MCF 10A (cell line): Measurements from ENCODE around the gene AIG1. TPM values are rescaled to one million over a fixed set of nuclear protein-coding genes. Genes with fewer than 3 reads are reported as not detected.

Experiments used
- BruUV-seq: library from RNA; stranded (reverse); fragments of 400-500 nt; replicated peaks from 2 replicates; lab custom pipeline; 2021; lab: Mats Ljungman, UMichigan
- CTCF ChIA-PET: fragments of 300-600 bp; sonication (Branson Sonifier 250); formaldehyde crosslinking; extraction: SDS; loops from one replicate; lab custom pipeline; 2021; ENCODE audit warnings: antibody characterized with exemption, inconsistent platforms; lab: Yijun Ruan, JAX
- POLR2A ChIA-PET: fragments of 300-600, 350-650 bp; sonication (Branson Sonifier 250); formaldehyde crosslinking; extraction: SDS; loops from one replicate; lab custom pipeline; 2020; ENCODE audit warnings: antibody characterized with exemption, inconsistent platforms; lab: Yijun Ruan, JAX
- DNase-seq: peaks from one replicate; pipeline ENCODE4 v3.0.0-alpha.2; 2018; ENCODE audit not compliant: unreplicated experiment
- H3K27ac Mint-ChIP-seq: one replicate; pipeline ENCODE4 v1.8.0; 2022; ENCODE audit warnings: mild to moderate bottlenecking, low read depth, mixed read lengths; ENCODE audit not compliant: unreplicated experiment
- H3K27me3 Mint-ChIP-seq: one replicate; pipeline ENCODE4 v1.8.0; 2022; ENCODE audit warnings: mixed read lengths; ENCODE audit not compliant: insufficient read depth, unreplicated experiment
- H3K36me3 Mint-ChIP-seq: one replicate; pipeline ENCODE4 v1.8.0; 2022; ENCODE audit warnings: mild to moderate bottlenecking, moderate library complexity, mixed read lengths; ENCODE audit not compliant: insufficient read depth, unreplicated experiment
- H3K4me1 Mint-ChIP-seq: one replicate; pipeline ENCODE4 v1.8.0; 2022; ENCODE audit warnings: mixed read lengths; ENCODE audit not compliant: insufficient read depth, unreplicated experiment
- H3K4me3 Mint-ChIP-seq: one replicate; pipeline ENCODE4 v1.8.0; 2022; ENCODE audit warnings: mild to moderate bottlenecking, moderate library complexity, mixed read lengths; ENCODE audit not compliant: unreplicated experiment
- H3K9me3 Mint-ChIP-seq: one replicate; pipeline ENCODE4 v1.8.0; 2022; ENCODE audit warnings: mixed read lengths; ENCODE audit not compliant: unreplicated experiment
- intact Hi-C: fragments of 100-400 bp; cut with micrococcal nuclease; formaldehyde crosslinking; loops from 2 replicates; pipeline ENCODE4 v1.14.1; 2022
- total RNA-seq: library from RNA; stranded (reverse); gene quantifications from 2 replicates; pipeline ENCODE4 v1.2.3, GENCODE V29; 2022
- TF ChIP-seq, protein P1 (sequence below): fragments of 200-600 bp; IDR thresholded peaks from one replicate; pipeline ENCODE4 v1.8.0; 2022; ENCODE audit warnings: antibody characterized with exemption, mild to moderate bottlenecking; ENCODE audit not compliant: unreplicated experiment

The AIG1 gene
- total RNA-seq, 1 experiment from 2014 or later, result 106 TPM

- no peak overlapping the region for H3K27ac Mint-ChIP-seq
- H3K9me3 Mint-ChIP-seq, result no peaks in the 10 kb centered on the region
- CTCF ChIA-PET, result interaction anchor here (1.4 kb wide), 1 partner anchor 375 kb away, joined by 6 read pairs; no protein-coding TSS in a partner anchor
- no peaks in the 10 kb centered on the region for H3K36me3 Mint-ChIP-seq
- POLR2A ChIA-PET, result interaction anchor here (1.2 kb wide), 1 partner anchor 11 kb away, joined by 3 read pairs; no protein-coding TSS in a partner anchor
- TF ChIP-seq, protein P1, sequence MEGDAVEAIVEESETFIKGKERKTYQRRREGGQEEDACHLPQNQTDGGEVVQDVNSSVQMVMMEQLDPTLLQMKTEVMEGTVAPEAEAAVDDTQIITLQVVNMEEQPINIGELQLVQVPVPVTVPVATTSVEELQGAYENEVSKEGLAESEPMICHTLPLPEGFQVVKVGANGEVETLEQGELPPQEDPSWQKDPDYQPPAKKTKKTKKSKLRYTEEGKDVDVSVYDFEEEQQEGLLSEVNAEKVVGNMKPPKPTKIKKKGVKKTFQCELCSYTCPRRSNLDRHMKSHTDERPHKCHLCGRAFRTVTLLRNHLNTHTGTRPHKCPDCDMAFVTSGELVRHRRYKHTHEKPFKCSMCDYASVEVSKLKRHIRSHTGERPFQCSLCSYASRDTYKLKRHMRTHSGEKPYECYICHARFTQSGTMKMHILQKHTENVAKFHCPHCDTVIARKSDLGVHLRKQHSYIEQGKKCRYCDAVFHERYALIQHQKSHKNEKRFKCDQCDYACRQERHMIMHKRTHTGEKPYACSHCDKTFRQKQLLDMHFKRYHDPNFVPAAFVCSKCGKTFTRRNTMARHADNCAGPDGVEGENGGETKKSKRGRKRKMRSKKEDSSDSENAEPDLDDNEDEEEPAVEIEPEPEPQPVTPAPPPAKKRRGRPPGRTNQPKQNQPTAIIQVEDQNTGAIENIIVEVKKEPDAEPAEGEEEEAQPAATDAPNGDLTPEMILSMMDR, result no peak
- H3K4me1 Mint-ChIP-seq, result no peaks in the 10 kb centered on the region
- H3K27me3 Mint-ChIP-seq, result no peaks in the 10 kb centered on the region
- intact Hi-C loops, result no loop called here
- DNase-seq, result no peak
- no peak overlapping the region for H3K4me3 Mint-ChIP-seq
- no TSS peak for BruUV-seq
Measured at GRCh38 chr6:143052282-143052681, 8.4 kb upstream of the AIG1 start.

DNA sequence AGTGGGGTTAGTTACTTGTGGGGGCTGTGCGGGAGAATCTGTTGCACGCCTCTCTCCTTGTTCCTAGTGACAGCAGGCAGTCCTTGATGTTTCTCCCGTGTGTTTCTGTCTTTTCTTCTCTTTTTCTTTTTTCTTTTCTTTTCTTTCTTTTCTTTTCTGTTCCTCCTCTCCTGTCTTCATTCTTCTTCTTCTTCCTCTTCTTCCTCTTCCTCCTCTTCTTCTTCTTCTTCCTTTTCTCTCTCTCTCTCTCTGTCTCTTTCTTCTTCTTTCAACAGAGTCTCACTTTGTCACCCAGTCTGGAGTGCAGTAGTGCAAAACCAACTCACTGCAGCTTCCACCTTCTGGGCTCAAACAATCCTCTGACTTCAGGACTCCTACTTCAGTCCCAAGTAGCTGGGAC is 6.8 kb upstream of the AIG1 start:
- H3K4me3 Mint-ChIP-seq, result no peak overlapping the region
- H3K4me1 Mint-ChIP-seq, result no peaks in the 10 kb centered on the region
- ChIA-PET POLR2A (no interaction called here), CTCF (no interaction called here)
- H3K9me3 Mint-ChIP-seq, result no peaks in the 10 kb centered on the region
- TF ChIP-seq, protein P1, result no peak
- intact Hi-C loops, result no loop called here
- no peak for DNase-seq
- BruUV-seq, result no TSS peak
- no peaks in the 10 kb centered on the region for H3K27me3 Mint-ChIP-seq
- no peaks in the 10 kb centered on the region for H3K36me3 Mint-ChIP-seq
- H3K27ac Mint-ChIP-seq, result no peak overlapping the region

DNA sequence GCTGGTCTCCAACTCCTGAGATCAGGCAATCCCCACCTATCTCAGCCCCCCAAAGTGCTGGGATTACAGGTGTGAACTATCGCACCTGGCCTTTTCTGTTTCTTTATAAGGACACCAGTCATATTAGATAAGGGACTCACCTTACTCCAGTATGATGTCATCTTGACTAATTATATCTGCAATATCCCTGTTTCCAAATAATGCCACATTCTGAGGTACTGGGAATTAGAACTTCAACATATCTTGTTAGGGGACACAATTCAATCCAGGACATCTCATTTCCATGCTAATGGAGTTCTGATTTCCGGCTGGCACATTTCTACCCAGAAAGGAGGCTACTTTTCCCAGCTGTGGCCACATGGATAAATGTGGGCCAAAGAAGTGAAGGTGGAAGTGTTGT is 6.4 kb upstream of the AIG1 start:
- TF ChIP-seq, protein P1, result no peak
- no peak overlapping the region for H3K27ac Mint-ChIP-seq
- no TSS peak for BruUV-seq
- H3K9me3 Mint-ChIP-seq, result no peaks in the 10 kb centered on the region
- ChIA-PET CTCF (interaction anchor here (0.5 kb wide), 1 partner anchor 343 kb away, joined by 3 read pairs; no protein-coding TSS in a partner anchor), POLR2A (no interaction called here)
- peaks cover under 1% of the 10 kb centered on the region for H3K4me1 Mint-ChIP-seq
- H3K27me3 Mint-ChIP-seq, result no peaks in the 10 kb centered on the region
- DNase-seq, result no peak
- no peaks in the 10 kb centered on the region for H3K36me3 Mint-ChIP-seq
- no peak overlapping the region for H3K4me3 Mint-ChIP-seq
- intact Hi-C loops, result no loop called here

- Mint-ChIP-seq H3K27me3 (no peaks in the 10 kb centered on the region), H3K9me3 (no peaks in the 10 kb centered on the region), H3K27ac (no peak overlapping the region), H3K4me3 (no peak overlapping the region), H3K36me3 (no peaks in the 10 kb centered on the region), H3K4me1 (peaks cover 6% of the 10 kb centered on the region)
- DNase-seq, result no peak
- intact Hi-C loops, result loop anchor here (5.0 kb wide), 1 partner anchor 358 kb away; no protein-coding TSS in a partner anchor
- TF ChIP-seq, protein P1, result no peak
- ChIA-PET CTCF (interaction anchor here (0.5 kb wide), 1 partner anchor 93 kb away, joined by 4 read pairs; no protein-coding TSS in a partner anchor), POLR2A (no interaction called here)
- BruUV-seq, result no TSS peak
Measured at GRCh38 chr6:143055213-143055612, 5.5 kb upstream of the AIG1 start.
